GDM1 (cell line): Measurements from ENCODE around the gene PRR23C.
"Not testable (repeated sequence)": the region's sequence is repeated elsewhere in the genome, so short reads cannot be mapped to it uniquely, and the experiment has no call there.

Source experiments
- DNase-seq: peaks from one replicate; lab custom pipeline; 2025; lab: John Stamatoyannopoulos, UW

The PRR23C gene

GRCh38 chr3:139044366-139045210 lies at the start of gene PRR23C:
PRR23C (minus strand) TSS chr3:139044892; CDS start chr3:139044620, 272 bp downstream.
- no peak for DNase-seq

DNA sequence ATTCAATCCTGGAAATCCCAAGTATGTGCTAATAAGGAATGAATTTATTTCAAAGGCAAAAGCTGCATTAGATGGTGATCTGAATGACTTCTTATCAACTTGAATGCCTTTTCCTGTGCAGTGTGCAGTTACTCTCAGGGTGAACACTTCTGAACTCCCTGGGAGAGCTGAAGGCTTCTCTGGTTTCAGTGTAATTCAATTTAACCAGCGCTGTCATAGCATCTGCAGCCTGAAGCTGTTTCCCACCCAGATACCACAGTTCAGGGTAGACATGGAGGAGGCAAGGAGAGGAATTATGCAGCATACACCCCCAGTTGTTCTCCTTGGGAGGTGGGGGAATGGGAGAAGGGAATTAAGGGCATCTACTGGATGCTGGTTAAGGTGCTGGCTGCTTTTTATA lies 49.1 kb upstream of the PRR23C start:
- no peak for DNase-seq

DNA sequence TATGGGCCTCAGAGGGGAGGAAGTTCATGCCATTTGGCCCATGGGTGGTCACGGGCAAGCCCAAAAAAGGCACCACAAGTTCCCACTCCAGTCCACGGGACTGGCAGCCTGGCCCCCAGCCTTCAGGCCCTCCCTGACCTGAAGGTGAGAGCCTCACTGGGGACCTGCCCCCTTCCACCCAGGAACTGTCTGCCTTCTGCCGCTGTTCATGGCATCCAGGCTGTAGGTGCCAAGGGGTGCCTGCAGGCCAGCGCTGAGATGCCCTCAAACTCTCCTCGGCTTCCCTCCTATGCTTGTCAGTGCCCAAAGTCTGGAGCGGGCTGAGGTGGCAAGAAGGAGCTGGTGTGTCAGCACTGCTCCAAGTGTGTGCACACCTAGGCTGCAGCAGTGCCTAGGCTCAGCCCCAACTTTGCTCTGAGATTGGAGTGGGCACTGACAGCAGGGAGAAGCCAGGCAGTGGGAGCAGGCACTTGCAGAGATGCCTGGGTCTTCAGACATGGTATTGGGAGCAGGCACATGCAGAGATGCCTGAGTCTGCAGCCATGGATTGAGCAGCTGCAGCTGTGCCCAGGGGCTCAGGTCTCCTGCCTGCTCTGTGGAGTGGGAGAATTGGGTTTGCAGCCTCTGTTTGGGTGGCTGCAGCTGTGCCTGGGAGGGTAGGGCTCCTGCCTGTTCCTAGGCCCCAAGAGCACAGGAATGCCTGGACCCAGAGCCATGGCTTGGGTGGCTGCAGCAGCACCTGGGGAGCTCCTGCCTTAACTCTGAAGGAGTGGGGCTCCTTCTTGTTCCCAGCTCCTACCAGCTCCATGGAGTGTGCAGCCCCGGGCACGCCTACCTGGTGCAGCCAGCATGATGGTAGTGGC lies 44.0 kb upstream of the PRR23C start:
- DNase-seq: no peak

- no peak for DNase-seq
Measured at GRCh38 chr3:139087621-139088020, 42.9 kb upstream of the PRR23C start.

- no peak for DNase-seq
Measured at GRCh38 chr3:139084176-139084575, 39.5 kb upstream of the PRR23C start.

DNA sequence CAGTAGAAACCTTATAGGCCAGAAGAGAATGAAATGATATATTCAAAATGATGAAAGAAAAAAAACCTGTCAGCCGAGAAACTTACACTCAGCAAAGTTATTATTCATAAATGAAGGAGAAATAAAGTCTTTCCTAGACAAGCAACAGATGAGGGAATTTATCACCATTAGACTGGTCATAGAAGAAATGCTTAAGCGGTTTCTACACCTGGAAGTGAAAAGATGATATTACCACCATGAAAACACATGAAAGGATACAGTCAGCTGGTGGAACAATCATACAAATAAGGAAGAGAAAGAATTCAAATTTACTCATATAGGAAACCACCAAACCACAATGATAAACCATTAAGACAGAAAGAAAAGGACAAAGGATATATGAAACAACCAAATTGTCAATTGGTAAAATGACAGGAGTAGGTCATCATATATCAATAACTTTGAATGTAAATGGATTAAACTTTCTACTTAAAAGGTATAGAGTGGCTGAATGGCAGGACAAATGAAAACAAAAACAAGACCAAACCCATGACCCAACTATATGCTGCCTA lies 29.9 kb upstream of the PRR23C start:
- no peak for DNase-seq

DNA sequence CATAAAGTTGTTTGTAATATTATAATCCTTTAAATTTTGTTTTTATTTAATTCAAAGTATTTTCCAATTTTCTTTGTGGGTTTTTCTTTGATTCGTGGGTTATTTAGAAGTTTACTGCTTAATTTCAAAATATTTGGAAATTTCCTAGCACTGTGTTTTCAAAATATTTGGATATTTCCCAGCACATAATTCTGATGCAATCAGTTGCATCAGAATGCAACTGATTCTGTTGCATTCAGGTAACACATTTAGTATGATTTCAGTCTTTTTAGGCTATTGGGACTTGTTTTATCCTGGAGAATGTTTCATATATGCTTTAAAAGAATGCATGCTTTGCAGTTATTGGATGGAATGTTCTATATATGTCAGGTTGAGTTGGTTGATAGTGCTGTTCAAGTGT lies 18.2 kb upstream of the PRR23C start:
- DNase-seq: no peak

DNA sequence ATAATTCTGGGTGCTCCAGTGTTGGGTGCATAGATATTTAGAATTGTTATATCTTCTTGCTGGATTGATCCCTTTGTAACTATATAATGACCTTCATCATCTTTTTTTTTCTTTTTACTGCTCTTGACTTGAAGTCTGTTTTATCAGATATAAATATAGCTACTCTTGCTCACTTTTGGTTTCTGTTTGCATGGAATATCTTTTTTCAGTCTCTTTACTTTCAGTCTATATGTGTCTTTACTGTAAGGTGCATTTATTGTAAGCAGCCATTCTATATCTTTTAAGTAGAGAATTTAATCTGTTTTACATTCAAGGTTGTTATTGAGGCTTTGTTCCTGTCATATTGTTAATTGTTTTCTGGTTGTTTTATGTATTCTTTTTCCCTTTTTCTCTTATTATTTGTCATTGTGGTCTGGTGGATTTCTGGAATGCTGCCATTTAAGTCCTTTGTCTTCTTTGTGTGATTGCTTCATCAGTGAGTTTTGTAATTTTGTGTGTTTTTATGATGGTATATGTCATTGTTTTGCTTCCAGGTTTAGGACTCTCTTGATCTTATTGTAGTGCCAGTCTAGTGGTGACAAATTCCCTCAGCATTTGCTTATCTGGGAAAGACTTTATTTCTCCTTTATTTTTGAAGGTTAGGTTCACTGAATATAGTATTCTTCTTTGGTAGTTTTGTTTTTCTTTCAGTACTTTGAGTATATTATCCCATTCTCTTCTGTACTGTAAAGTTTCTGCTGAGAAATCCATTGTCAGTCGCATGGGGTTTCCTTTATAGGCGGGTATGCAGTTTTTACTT lies 8.3 kb upstream of the PRR23C start:
- no peak for DNase-seq

- no peak for DNase-seq
Measured at GRCh38 chr3:139043554-139044365, 932 bp downstream of the PRR23C start.

DNA sequence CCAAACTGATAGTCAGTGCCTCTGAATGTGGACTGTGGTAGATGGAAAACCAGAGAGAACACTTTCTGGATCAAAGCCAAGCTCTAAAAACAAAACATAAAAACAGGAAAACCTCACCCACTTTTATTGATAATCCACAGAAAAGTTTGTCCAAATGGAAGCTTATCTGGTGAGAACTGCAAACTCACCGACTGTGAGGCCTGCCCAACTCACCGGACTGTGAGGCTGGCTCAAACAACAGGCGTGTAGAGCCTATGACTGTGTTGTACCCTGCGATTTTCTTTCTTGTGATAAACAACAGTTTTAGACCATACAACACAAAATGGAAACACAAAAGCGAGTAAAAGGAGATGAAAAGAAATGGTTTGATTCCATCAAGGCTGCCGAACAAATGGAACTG lies 7.2 kb downstream of the PRR23C start:
- DNase-seq: no peak

DNA sequence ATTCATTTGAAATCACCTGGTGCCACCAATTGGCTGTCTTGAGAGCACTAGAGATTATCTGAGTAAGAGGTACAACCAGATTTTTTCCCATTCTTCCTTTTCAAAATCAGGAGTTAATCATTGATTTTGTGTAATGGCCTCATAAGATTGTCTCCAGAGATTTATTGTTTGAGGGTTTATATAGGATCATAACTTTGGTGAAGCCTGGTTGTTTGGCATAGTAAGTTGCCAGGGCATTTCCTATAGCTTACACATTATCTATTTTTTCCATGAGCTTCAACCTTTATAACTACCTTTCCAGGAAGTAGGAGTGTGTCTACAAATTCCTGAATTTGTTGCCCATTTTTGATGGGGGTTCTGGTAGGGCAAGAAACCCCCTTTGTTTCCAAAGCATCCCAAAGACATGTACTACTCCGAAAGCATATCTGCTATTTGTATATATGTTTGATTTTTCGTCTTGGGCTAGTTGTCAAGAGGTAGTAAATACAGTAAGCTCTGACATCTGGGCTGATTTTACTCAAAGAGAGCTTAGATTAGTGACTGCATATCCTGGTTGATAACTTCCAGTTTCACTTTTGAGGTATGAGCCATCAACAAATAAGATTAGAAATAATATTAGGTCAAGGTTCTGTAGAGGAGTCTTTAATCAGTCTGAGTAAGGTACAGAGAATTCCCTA lies 12.2 kb downstream of the PRR23C start:
- DNase-seq: no peak

DNA sequence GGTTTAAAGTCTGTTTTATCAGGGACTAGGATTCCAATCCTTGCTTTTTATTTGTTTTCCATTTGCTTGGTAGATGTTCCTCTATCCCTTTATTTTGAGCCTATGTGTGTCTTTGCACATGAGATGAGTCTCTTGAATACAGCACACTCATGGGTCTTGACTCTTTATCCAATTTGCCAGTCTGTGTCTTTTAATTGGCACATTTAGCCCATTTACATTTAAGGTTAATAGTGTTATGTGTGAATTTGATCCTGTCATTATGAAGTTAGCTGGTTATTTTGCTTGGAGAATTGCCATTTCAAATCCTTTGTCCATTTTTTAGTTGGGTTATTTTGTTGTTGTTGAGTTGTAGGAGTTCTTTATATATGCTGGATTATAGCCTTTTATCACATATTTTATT lies 14.1 kb downstream of the PRR23C start:
- not testable (repeated sequence) for DNase-seq

- no peak for DNase-seq
Measured at GRCh38 chr3:139024968-139025367, 19.7 kb downstream of the PRR23C start.

DNA sequence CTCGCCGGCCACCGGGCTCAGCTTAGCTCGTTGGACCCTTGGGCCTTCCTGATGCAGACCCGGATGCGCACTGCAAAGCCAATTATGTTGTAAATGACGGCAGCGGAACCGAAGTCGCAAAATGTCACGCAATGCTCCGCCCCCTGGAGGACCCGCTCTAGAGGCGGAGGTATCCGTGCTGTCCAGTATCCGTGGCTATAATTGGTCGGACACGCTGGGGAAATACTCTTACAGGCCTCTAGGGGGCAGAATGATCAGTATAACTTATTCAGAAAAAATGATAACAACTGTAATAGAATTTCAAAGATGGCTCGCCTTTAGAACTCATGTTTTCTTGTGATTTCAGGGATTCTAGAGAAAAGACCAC lies 23.8 kb downstream of the PRR23C start, which contains the start of gene PRR23B:
TSS of gene PRR23B (minus strand) at position 59 of the 367 bp plus-strand sequence. CDS start 265 bp downstream, outside the sequence.
- DNase-seq: no peak

DNA sequence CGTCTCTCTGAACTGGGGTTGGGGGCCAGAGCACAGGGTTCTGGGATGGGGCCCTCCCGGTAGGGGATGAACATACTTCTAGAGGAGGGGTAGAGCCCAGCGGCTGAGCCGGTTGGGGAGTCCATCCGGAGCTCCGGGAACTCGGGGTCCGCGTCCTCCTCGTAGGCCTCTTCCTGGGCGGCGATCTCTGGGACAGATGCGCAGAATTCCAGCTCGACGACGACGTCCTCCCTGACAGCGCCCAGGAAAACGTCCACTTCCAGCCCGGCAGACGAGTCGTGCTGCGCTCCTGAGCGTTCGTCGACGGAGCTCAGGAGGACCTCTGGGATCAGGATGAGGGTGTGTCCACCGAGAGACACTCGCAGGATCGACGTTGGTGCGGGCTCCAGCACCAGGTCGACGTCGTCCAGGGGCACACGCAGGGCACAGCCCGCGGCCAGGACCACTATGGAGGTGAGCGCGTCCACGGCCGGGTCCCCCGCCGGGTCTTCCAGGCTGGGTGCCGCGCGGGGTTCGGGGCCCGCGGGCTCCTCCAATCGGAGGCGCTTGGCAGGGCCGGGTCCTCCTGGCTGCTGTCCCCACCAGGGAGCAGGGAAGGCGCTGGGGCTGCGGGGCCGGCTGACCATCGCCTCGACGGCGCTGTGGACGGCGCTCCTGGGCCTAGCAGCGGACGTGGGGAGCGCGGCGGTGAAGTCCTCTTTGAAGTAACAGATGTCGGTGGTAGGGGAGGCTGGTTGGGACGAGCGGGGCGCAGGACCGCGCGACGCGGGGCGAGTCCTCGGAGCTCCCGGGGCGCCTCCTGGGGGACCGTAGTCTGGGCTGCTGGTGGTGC lies 24.4 kb downstream of the PRR23C start:
- no peak for DNase-seq

- no peak for DNase-seq
Measured at GRCh38 chr3:139016430-139017048, 28.2 kb downstream of the PRR23C start.

DNA sequence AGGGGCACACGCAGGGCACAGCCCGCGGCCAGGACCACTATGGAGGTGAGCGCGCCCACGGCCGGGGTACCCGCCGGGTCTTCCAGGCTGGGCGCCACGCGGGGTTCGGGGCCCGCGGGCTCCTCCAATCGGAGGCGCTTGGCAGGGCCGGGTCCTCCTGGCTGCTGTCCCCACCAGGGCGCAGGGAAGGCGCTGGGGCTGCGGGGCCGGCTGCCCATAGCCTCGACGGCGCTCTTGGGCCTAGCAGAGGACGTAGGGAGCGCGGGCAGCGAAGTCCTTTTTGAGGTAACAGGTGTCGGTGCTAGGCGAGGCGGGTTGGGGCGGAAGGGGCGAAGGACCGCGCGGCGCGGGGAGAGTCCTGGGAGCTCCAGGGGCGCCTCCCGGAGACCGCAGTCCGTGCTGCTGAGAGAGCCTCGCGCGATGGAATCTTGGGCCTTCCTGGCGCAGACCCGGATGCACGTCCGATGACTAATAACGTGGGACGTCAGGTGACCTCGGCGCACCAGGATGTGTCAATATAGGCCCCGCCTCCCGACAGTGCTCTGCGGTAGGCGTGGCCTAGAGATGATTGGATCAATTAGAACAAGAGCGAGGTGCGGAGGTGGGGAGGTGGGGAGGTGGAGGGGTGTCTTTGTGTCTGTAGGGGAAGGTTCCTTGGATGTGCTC lies 38.5 kb downstream of the PRR23C start, which contains the start of gene PRR23A:
TSS of gene PRR23A (minus strand) at position 218 of the 666 bp plus-strand sequence. CDS start at position 218, 0 bp downstream.
- DNase-seq: no peak

DNA sequence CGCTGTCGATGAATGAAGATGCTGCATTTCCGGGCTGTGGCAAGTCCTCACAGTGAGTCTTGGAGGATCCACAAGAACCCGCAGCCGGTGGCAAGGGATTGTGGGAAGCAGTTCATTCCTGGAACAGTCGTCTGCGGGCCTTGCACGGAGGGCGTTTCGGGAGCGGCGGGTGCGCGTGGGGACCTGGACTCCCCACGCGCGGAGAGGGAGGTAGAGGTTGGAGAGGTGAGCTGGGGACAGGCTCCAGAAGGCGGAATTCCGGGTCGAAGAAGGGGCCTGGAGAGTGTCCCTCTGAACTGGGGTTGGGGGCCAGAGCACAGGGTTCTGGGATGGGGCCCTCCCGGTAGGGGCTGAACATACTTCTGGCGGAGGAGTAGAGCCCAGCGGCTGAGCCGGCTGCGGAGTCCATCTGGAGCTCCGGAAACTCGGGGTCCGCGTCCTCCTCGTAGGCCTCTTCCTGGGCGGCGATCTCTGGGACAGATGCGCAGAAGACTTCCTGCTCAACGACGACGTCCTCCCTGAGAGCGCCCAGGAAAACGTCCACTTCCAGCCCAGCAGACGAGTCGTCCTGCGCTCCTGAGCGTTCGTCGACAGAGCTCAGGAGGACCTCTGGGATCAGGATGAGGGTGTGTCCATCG lies 39.2 kb downstream of the PRR23C start:
- DNase-seq: no peak
